PC-3 (cell line): ENCODE data around the gene PTH2. TPM values are rescaled to one million over a fixed set of nuclear protein-coding genes. Genes with fewer than 3 reads are reported as not detected.

Experiments used
- ATAC-seq: fragments of 200-7000 bp; cut with Tn5 transposase; 2 replicates; pipeline ENCODE4 v1.9.1; 2020; ENCODE audit warnings: mild to moderate bottlenecking, moderate library complexity
- BruUV-seq: library from RNA; stranded (reverse); fragments of 400-500 nt; replicated peaks from 2 replicates; lab custom pipeline; 2021; lab: Mats Ljungman, UMichigan
- CTCF ChIA-PET: fragments of 300-600 bp; sonication (Branson Sonifier 250); formaldehyde crosslinking; loops from one replicate; lab custom pipeline; 2022; ENCODE audit warnings: antibody characterized with exemption; lab: Charles Lee
- POLR2A ChIA-PET: fragments of 300-600 bp; sonication (Branson Sonifier 250); formaldehyde crosslinking; loops from one replicate; lab custom pipeline; 2022; ENCODE audit warnings: antibody characterized with exemption; ENCODE audit not compliant: unreplicated experiment; lab: Charles Lee
- DNase-seq: peaks from one replicate; pipeline ENCODE4 v3.0.0-alpha.2; 2015
- H2AFZ ChIP-seq: fragments of 300-600 bp; sonication (generic); 2 replicates; pipeline ENCODE4 v1.6.0; 2016; ENCODE audit warnings: antibody characterized with exemption, low read length
- H3F3A ChIP-seq: fragments of 300-600 bp; sonication (generic); one replicate; pipeline ENCODE4 v1.6.0; 2017; ENCODE audit warnings: antibody characterized with exemption, low read length, control low read depth, mild to moderate bottlenecking; ENCODE audit not compliant: unreplicated experiment
- H3K27ac ChIP-seq: fragments of 300-600 bp; sonication (generic); 2 replicates; pipeline ENCODE4 v1.5.1; 2016; ENCODE audit warnings: mild to moderate bottlenecking, low read length
- H3K27me3 ChIP-seq: fragments of 300-600 bp; sonication (generic); 2 replicates; pipeline ENCODE4 v1.6.1; 2016; ENCODE audit warnings: low read length, mixed read lengths
- H3K36me3 ChIP-seq: fragments of 300-600 bp; sonication (generic); 2 replicates; pipeline ENCODE4 v1.6.1; 2016; ENCODE audit warnings: low read depth, mixed run types, low read length, mixed read lengths
- H3K4me1 ChIP-seq: fragments of 300-600 bp; sonication (generic); 2 replicates; pipeline ENCODE4 v1.5.1; 2016; ENCODE audit warnings: low read length; ENCODE audit not compliant: insufficient read depth
- H3K4me2 ChIP-seq: fragments of 300-600 bp; sonication (generic); 2 replicates; pipeline ENCODE4 v1.6.0; 2016; ENCODE audit warnings: low read length
- H3K4me3 ChIP-seq: fragments of 300-600 bp; sonication (generic); 2 replicates; pipeline ENCODE4 v1.5.1; 2016; ENCODE audit warnings: mild to moderate bottlenecking, low read length, mixed read lengths
- H3K79me2 ChIP-seq: fragments of 300-600 bp; sonication (generic); 2 replicates; pipeline ENCODE4 v1.6.1; 2017; ENCODE audit warnings: low read length, mixed read lengths
- H3K9ac ChIP-seq: fragments of 300-600 bp; sonication (generic); 2 replicates; pipeline ENCODE4 v1.6.0; 2016; ENCODE audit warnings: mild to moderate bottlenecking, low read length
- H3K9me2 ChIP-seq: fragments of 300-600 bp; sonication (generic); replicated peaks from 2 replicates; pipeline ENCODE4 v1.6.1; 2016; ENCODE audit warnings: mixed run types, low read length, mixed read lengths
- H3K9me3 ChIP-seq: fragments of 300-600 bp; sonication (generic); 2 replicates; pipeline ENCODE4 v1.6.1; 2016; ENCODE audit warnings: low read length, mixed read lengths
- H4K20me1 ChIP-seq: fragments of 300-600 bp; sonication (generic); 2 replicates; pipeline ENCODE4 v1.6.1; 2016; ENCODE audit warnings: low read length, mixed read lengths
- CTCF ChIP-seq: fragments of 300-600 bp; sonication (generic); conservative IDR thresholded peaks from 2 replicates; pipeline ENCODE4 v1.5.1; 2017; ENCODE audit warnings: antibody characterized with exemption, low read depth, mild to moderate bottlenecking, low read length
- EZH2 ChIP-seq: fragments of 300-600 bp; sonication (generic); IDR thresholded peaks from one replicate; pipeline ENCODE4 v1.6.1; 2017; ENCODE audit warnings: antibody characterized with exemption, mild to moderate bottlenecking, low read length; ENCODE audit not compliant: unreplicated experiment
- EZH2phosphoT487 ChIP-seq: fragments of 300-600 bp; sonication (generic); IDR thresholded peaks from 2 replicates; pipeline ENCODE4 v1.6.1; 2018; ENCODE audit warnings: mild to moderate bottlenecking, antibody characterized with exemption, low read length, borderline replicate concordance
- intact Hi-C: fragments of 100-400 bp; cut with micrococcal nuclease; formaldehyde crosslinking; loops from 2 replicates; pipeline ENCODE4 v1.9.0; 2023
- total RNA-seq: library from RNA; depleted of rRNA; stranded (reverse); fragments of >200 nt; gene quantifications from 2 replicates; pipeline ENCODE4 v1.2.3, GENCODE V29; 2014

The PTH2 gene
- total RNA-seq, 1 experiment from 2014 or later, result not detected

- Histone ChIP-seq H3K4me2 (no peak overlapping the region), H3F3A (no peaks in the 10 kb centered on the region), H2AFZ (no peak overlapping the region), H3K27ac (no peak overlapping the region), H3K27me3 (no peaks in the 10 kb centered on the region), H3K36me3 (no peaks in the 10 kb centered on the region), H3K9ac (no peak overlapping the region), H3K9me2 (no peaks in the 10 kb centered on the region), H3K4me3 (no peak overlapping the region), H3K4me1 (0 out of 2 replicates have a peak, but pooled peaks cover 3% of the 10 kb centered on the region), H4K20me1 (no peaks in the 10 kb centered on the region), H3K9me3 (no peaks in the 10 kb centered on the region), H3K79me2 (no peaks in the 10 kb centered on the region)
- ATAC-seq (no peak), DNase-seq (no peak)
- intact Hi-C loops, result loop anchor here (2.0 kb wide), 1 partner anchor 31 kb away; the partner anchor contains the start of genes DKKL1 and TEAD2
- CTCF ChIA-PET, result no interaction called here
- TF ChIP-seq EZH2, result no peak
- TF ChIP-seq CTCF, result no peak
- no peak for TF ChIP-seq EZH2phosphoT487
- POLR2A ChIA-PET, result no interaction called here
- BruUV-seq, result no TSS peak
Observed at GRCh38 chr19:49393881-49394280, 29.4 kb downstream of the PTH2 start.

GRCh38 chr19:49391581-49392399 is 31.5 kb downstream of the PTH2 start:
- Histone ChIP-seq H3K9ac (no peak overlapping the region), H3K36me3 (no peaks in the 10 kb centered on the region), H2AFZ (peak overlapping the region; percentile 56; the same call in 1 of the 2 replicates), H3K9me2 (no peaks in the 10 kb centered on the region), H3K27me3 (no peaks in the 10 kb centered on the region), H3K79me2 (no peaks in the 10 kb centered on the region), H4K20me1 (no peaks in the 10 kb centered on the region), H3K27ac (no peak overlapping the region), H3K9me3 (no peaks in the 10 kb centered on the region), H3F3A (no peaks in the 10 kb centered on the region), H3K4me3 (no peak overlapping the region), H3K4me2 (peak overlapping the region; percentile 48), H3K4me1 (0 out of 2 replicates have a peak, but pooled peaks cover 3% of the 10 kb centered on the region)
- no peak for TF ChIP-seq EZH2
- TF ChIP-seq EZH2phosphoT487, result no peak
- peak; percentile 99 for TF ChIP-seq CTCF
- DNase-seq, result peak; percentile 95
- no TSS peak for BruUV-seq
- POLR2A ChIA-PET, result no interaction called here
- peak; percentile 99 for ATAC-seq
- CTCF ChIA-PET, result interaction anchor here (0.5 to 1.4 kb wide), 9 partner anchors 12 to 250 kb away, joined by 3 to 6 read pairs (median 4); partner anchors contain the start of gene SCAF1
- intact Hi-C loops, result loop anchor here (1.0 to 2.0 kb wide), 2 partner anchors 29 to 52 kb away; partner anchors contain the start of genes DKKL1 and TEAD2
